ENCODE data around the gene MBNL3.

Gene MBNL3, protein sequence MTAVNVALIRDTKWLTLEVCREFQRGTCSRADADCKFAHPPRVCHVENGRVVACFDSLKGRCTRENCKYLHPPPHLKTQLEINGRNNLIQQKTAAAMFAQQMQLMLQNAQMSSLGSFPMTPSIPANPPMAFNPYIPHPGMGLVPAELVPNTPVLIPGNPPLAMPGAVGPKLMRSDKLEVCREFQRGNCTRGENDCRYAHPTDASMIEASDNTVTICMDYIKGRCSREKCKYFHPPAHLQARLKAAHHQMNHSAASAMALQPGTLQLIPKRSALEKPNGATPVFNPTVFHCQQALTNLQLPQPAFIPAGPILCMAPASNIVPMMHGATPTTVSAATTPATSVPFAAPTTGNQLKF

DNA sequence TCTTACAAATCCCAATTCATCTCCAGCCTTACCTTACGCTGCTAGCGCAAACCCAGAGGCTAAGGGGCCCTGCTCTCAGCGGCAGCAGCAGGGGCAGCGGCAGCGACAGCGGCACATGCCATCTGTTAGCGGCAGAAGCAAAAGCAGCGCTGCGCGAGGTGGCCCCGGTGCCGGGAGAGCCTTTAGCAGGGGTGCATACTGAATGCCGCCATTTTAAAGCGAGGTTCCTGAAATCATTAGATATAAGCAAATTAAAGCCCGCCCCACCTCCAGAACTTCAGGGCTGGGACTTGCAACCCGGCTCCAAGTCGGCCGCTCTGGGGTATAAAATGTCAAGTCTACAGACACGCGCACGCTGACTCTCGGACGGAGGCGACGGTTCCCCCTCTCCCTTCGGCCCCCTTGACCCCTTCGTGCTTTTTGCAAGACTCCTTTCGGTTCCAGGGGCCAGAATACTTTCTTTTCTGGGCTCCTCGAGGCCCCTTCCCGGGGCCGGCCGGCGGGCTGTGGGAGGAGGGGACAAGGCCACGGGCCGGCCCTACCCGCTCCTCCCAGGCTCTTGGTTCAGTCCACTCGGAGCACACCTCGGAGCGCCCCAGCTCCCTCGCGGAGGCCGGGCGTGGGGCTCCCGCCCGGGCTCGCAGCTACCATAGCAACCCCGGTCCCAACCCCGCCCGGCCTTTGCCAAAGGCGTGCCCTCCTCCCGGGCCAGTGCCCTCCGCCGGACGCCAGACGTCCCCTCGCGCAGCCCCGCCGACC lies at the start of gene MBNL3:
Gene MBNL3, minus strand, starts transcription at position 220 of the 759 bp plus-strand sequence. CDS start 49,427 bp downstream, outside the sequence.
- no peaks in the 10 kb centered on the region for H3K36me3 ChIP-seq (ENCODE audit: control insufficient read depth, insufficient read depth, low read length)
- H3K4me1 ChIP-seq (ENCODE audit: control insufficient read depth, insufficient read depth, low read length), result peaks cover 2% of the 10 kb centered on the region
- peak within 1 kb of the TSS; percentile 37 for H3K27ac ChIP-seq (ENCODE audit: low read depth, low read length)
- H3K4me3 ChIP-seq (ENCODE audit: low read length), result peak within 1 kb of the TSS; percentile 68
- H3K27me3 ChIP-seq (ENCODE audit: control insufficient read depth, insufficient read depth, low read length), result no peaks in the 10 kb centered on the region
- H3K9ac ChIP-seq (ENCODE audit: low read length), result peak within 1 kb of the TSS; percentile 36

DNA sequence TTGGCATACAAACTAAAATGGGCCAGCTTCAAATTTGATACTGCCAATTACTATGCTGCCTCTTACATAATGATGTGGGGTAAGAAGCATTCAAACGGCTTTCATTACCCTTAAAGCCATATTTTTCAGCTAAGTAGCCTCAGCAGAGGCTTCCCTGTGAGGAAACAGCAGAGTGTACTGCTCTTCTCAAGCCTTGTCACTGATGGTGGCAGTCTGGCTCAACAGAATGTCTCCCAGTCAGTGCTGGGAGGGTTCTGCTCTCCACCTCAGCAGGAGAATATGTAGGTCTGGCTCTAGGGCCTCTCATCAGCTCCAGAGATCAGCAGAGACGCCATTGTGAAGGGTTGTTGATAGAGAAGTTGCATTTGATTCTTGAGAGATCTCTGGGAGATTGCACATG lies 44.6 kb upstream of the MBNL3 start:
- H3K9ac ChIP-seq (ENCODE audit: low read length), result no peak overlapping the region
- no peaks in the 10 kb centered on the region for H3K27me3 ChIP-seq (ENCODE audit: control insufficient read depth, insufficient read depth, low read length)
- H3K27ac ChIP-seq (ENCODE audit: low read depth, low read length), result no peak overlapping the region
- no peaks in the 10 kb centered on the region for H3K4me1 ChIP-seq (ENCODE audit: control insufficient read depth, insufficient read depth, low read length)
- no peak overlapping the region for H3K4me3 ChIP-seq (ENCODE audit: low read length)
- no peaks in the 10 kb centered on the region for H3K36me3 ChIP-seq (ENCODE audit: control insufficient read depth, insufficient read depth, low read length)

DNA sequence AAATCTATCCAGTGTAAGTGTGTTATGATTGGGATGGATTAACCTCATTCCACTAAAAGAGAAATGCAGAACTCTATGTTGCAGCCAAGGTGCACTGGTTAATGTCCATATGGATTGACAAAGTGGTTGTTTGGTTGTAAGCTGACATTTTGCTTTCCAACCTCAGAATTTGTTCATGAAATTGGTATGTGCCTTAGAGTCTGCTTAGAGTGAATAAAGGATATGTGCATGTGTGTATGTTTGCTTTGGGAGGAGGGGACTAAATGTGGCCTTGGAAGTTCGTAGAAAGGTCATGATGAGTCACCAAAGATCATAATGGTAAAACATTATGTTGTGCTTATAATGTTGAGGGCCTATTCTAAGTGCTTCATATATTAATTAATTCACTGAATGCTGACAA lies 44.1 kb upstream of the MBNL3 start:
- Histone ChIP-seq H3K4me3 (ENCODE audit: low read length) (no peak overlapping the region), H3K36me3 (ENCODE audit: control insufficient read depth, insufficient read depth, low read length) (no peaks in the 10 kb centered on the region), H3K27me3 (ENCODE audit: control insufficient read depth, insufficient read depth, low read length) (no peaks in the 10 kb centered on the region), H3K9ac (ENCODE audit: low read length) (no peak overlapping the region), H3K27ac (ENCODE audit: low read depth, low read length) (no peak overlapping the region), H3K4me1 (ENCODE audit: control insufficient read depth, insufficient read depth, low read length) (no peaks in the 10 kb centered on the region)

DNA sequence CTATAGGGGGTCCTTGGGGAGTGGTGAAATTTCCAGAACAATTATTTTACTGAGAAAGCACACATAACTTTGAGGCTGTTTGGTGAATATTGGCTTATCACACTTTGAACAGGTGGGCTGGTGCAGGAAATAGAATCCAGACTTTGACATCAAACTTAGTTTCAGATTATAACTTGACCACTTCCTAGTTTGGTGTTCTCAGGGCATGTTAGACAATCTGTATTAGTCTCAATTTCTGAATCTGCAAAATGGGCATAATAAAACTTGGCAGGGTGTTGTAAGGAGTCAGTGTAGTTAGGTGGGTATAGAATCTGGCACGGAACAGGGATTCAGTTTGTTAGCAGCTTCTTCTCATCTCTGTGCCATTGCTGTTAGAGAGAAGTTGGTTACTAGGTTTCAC lies 43.3 kb upstream of the MBNL3 start:
- Histone ChIP-seq H3K9ac (ENCODE audit: low read length) (no peak overlapping the region), H3K36me3 (ENCODE audit: control insufficient read depth, insufficient read depth, low read length) (no peaks in the 10 kb centered on the region), H3K27ac (ENCODE audit: low read depth, low read length) (no peak overlapping the region), H3K4me1 (ENCODE audit: control insufficient read depth, insufficient read depth, low read length) (no peaks in the 10 kb centered on the region), H3K4me3 (ENCODE audit: low read length) (no peak overlapping the region), H3K27me3 (ENCODE audit: control insufficient read depth, insufficient read depth, low read length) (no peaks in the 10 kb centered on the region)

DNA sequence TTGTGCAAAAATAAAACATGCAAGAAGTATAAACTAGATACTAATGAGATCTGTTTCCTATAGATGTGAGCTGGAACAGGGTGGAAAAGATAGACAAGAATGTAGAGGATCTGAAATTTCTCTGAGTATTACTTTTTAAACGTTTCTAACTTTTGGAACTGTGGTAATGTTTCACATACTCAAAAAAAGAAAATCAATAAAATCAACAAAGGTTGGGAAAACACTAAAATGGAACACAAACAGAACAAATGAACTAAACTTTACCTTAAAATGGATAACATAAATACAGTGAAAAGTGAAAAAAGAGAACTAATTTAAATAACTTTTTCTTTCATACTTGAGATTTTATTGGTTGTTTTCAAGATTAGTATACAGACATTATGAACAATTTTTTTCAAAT lies 32.0 kb upstream of the MBNL3 start:
- no peak overlapping the region for H3K27ac ChIP-seq (ENCODE audit: low read depth, low read length)
- no peaks in the 10 kb centered on the region for H3K27me3 ChIP-seq (ENCODE audit: control insufficient read depth, insufficient read depth, low read length)
- H3K4me1 ChIP-seq (ENCODE audit: control insufficient read depth, insufficient read depth, low read length), result no peaks in the 10 kb centered on the region
- no peak overlapping the region for H3K9ac ChIP-seq (ENCODE audit: low read length)
- no peak overlapping the region for H3K4me3 ChIP-seq (ENCODE audit: low read length)
- no peaks in the 10 kb centered on the region for H3K36me3 ChIP-seq (ENCODE audit: control insufficient read depth, insufficient read depth, low read length)

DNA sequence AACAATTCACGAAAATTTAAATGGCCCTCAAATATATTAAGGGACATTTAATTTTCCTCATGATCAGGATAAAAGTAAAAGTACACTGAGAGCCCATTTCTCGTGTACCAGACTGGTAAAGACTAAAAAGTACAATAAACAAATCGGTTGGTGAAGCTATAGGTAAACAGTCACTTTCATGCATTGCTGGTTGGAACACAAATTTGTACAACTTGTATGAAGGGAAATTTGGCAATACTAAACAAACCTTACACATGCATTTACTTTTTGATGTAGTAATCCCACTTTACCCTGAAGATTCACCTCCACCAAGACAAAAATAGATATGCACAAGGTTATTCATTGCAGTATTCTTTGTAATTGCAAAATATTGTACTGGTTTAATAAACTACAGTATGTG lies 31.4 kb upstream of the MBNL3 start:
- H3K27me3 ChIP-seq (ENCODE audit: control insufficient read depth, insufficient read depth, low read length), result no peaks in the 10 kb centered on the region
- no peak overlapping the region for H3K4me3 ChIP-seq (ENCODE audit: low read length)
- H3K36me3 ChIP-seq (ENCODE audit: control insufficient read depth, insufficient read depth, low read length), result no peaks in the 10 kb centered on the region
- no peak overlapping the region for H3K9ac ChIP-seq (ENCODE audit: low read length)
- no peak overlapping the region for H3K27ac ChIP-seq (ENCODE audit: low read depth, low read length)
- H3K4me1 ChIP-seq (ENCODE audit: control insufficient read depth, insufficient read depth, low read length), result no peaks in the 10 kb centered on the region

DNA sequence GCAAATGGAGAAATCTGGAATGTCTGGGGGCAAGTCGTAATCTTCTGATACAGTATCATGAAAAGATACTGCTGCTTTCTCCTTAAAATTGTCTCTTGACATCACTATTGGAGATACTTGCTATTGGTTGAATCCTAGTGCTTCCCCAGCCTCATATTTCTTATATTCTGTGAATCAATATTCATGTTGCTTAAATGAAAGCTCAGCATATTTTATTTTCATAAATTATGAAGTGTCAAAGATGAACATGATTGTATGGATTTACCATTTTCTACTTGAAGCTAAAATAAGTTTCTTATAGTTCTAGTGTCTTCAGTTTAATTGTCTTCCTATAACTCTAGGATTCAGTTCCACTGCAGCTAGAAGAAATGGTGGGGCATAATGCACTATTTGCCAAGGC lies 29.6 kb upstream of the MBNL3 start:
- H3K27me3 ChIP-seq (ENCODE audit: control insufficient read depth, insufficient read depth, low read length), result no peaks in the 10 kb centered on the region
- no peak overlapping the region for H3K27ac ChIP-seq (ENCODE audit: low read depth, low read length)
- no peak overlapping the region for H3K4me3 ChIP-seq (ENCODE audit: low read length)
- no peaks in the 10 kb centered on the region for H3K36me3 ChIP-seq (ENCODE audit: control insufficient read depth, insufficient read depth, low read length)
- H3K4me1 ChIP-seq (ENCODE audit: control insufficient read depth, insufficient read depth, low read length), result no peaks in the 10 kb centered on the region
- no peak overlapping the region for H3K9ac ChIP-seq (ENCODE audit: low read length)

DNA sequence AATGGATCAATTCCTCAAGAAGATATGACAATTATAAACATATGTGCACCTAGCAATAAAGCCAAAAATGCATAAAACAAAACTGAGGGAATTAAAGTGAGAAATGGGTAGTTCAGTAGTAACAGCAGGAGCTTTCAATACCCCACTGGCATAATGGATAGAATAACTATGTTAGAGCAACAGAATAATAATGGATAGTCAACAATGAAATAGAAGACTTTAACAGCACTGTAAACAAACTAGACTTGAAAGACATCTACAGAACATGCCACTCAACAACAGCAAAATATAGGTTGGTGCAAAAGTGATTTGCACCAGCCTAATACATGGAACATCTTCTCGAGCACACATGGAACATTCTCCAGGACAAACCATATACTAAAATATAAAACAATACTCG lies 20.0 kb upstream of the MBNL3 start:
- no peaks in the 10 kb centered on the region for H3K27me3 ChIP-seq (ENCODE audit: control insufficient read depth, insufficient read depth, low read length)

DNA sequence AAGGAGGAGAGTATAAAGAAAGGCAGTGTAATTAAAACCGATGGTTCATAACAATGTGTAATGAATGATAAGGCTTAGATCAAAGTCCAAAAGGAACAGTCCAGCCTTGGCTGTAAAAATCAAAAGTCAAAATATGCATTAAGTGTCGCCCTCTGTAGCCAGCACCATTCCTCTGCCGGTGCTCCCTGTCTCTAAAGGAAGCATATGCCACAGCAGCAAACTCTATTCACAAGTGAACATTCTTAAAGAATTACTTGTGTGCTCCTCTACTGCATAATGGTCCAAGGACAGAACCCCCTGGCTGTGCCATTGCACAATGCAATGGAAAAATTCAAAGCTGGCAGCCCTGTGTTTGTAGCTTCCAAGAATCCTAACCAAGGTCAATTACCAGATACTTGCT lies 16.3 kb upstream of the MBNL3 start:
- Histone ChIP-seq H3K27ac (ENCODE audit: low read depth, low read length) (no peak overlapping the region), H3K36me3 (ENCODE audit: control insufficient read depth, insufficient read depth, low read length) (no peaks in the 10 kb centered on the region), H3K4me3 (ENCODE audit: low read length) (no peak overlapping the region), H3K9ac (ENCODE audit: low read length) (no peak overlapping the region), H3K27me3 (ENCODE audit: control insufficient read depth, insufficient read depth, low read length) (no peaks in the 10 kb centered on the region), H3K4me1 (ENCODE audit: control insufficient read depth, insufficient read depth, low read length) (no peaks in the 10 kb centered on the region)

More for the DNA sequence above, 20.0 kb upstream of the MBNL3 start:
- Histone ChIP-seq H3K27ac (ENCODE audit: low read depth, low read length) (no peak overlapping the region), H3K4me1 (ENCODE audit: control insufficient read depth, insufficient read depth, low read length) (no peaks in the 10 kb centered on the region), H3K36me3 (ENCODE audit: control insufficient read depth, insufficient read depth, low read length) (no peaks in the 10 kb centered on the region), H3K4me3 (ENCODE audit: low read length) (no peak overlapping the region), H3K9ac (ENCODE audit: low read length) (no peak overlapping the region)

DNA sequence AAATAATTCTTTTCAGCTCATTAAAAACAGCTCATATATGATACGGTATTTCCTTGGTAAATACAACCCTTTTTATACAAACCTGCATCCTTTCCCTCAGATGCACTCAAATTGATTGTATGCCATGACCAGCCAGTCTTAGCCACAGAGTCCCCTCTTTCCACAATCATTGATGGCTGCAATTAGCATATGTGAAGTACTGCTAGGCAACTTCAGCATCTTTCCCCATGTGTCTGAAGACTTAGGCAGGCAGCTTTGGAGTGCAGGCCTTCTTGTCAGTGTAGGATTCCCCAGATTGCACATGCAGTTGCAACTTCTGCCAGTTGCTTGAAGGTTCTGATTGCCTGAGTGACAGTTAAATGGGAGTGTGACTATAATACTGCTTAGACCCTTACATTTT lies 15.6 kb upstream of the MBNL3 start:
- no peak overlapping the region for H3K4me3 ChIP-seq (ENCODE audit: low read length)
- no peak overlapping the region for H3K9ac ChIP-seq (ENCODE audit: low read length)
- no peak overlapping the region for H3K27ac ChIP-seq (ENCODE audit: low read depth, low read length)
- no peaks in the 10 kb centered on the region for H3K27me3 ChIP-seq (ENCODE audit: control insufficient read depth, insufficient read depth, low read length)
- no peaks in the 10 kb centered on the region for H3K36me3 ChIP-seq (ENCODE audit: control insufficient read depth, insufficient read depth, low read length)
- no peaks in the 10 kb centered on the region for H3K4me1 ChIP-seq (ENCODE audit: control insufficient read depth, insufficient read depth, low read length)

DNA sequence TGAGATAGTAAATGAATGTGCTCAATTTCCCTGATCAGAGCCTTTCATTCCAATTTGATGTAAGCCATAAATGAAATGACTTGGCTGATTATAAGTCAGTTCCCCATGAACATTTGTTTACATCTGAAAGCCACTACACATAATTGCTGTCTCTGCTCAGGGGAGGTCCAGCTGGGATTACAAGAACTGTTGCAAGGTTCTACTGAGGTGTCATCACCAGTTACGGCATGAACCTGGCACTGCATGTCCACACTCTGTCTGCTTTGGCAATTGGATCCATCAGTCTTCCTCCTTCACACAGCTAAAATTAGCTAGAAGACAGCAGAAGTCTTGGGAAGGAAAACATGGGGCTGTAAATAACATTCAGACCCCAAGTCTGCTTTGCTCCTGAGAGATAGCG lies 12.8 kb upstream of the MBNL3 start:
- Histone ChIP-seq H3K27ac (ENCODE audit: low read depth, low read length) (no peak overlapping the region), H3K4me1 (ENCODE audit: control insufficient read depth, insufficient read depth, low read length) (no peaks in the 10 kb centered on the region), H3K4me3 (ENCODE audit: low read length) (no peak overlapping the region), H3K27me3 (ENCODE audit: control insufficient read depth, insufficient read depth, low read length) (no peaks in the 10 kb centered on the region), H3K9ac (ENCODE audit: low read length) (no peak overlapping the region), H3K36me3 (ENCODE audit: control insufficient read depth, insufficient read depth, low read length) (no peaks in the 10 kb centered on the region)

DNA sequence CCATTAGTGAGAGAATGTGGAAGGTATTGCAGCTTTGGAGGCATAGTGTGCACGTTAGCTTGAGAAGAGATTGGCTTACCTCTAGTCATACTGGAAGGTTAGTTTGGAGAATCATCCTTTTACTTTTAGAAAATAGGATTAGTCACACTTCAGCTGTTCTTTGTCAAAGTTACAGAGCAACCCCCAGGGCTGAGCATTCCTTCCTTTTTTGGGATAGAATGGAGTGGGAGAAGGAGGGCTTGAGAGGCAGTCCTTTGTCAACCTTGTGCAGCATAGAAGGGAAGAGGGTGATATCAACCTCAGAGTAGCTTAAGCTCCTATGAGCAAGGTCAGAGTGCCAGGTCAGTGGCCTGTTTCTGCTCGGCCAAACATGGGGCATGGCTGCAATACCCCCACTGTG lies 8.6 kb upstream of the MBNL3 start:
- Histone ChIP-seq H3K4me3 (ENCODE audit: low read length) (no peak overlapping the region), H3K4me1 (ENCODE audit: control insufficient read depth, insufficient read depth, low read length) (no peaks in the 10 kb centered on the region), H3K27me3 (ENCODE audit: control insufficient read depth, insufficient read depth, low read length) (no peaks in the 10 kb centered on the region), H3K27ac (ENCODE audit: low read depth, low read length) (no peak overlapping the region), H3K9ac (ENCODE audit: low read length) (no peak overlapping the region), H3K36me3 (ENCODE audit: control insufficient read depth, insufficient read depth, low read length) (no peaks in the 10 kb centered on the region)

DNA sequence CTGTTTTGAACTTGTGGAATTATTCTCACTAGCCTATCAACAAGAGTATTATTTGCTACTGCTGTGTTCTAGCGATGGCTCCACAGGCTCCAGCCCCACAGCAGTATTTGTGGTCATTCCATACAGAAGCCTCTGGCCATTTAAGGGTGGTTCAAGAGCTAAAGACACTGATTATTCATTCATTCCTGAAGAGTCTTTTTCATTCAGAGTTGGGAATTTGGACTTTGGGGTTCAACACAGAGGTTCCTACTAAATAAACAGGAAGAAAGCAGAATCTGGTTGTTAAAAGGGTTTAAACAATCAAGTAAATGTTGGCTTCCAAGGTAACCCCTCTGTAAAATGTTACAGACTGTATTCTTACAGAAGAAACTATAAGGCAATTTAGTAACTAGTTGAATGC lies 4.3 kb upstream of the MBNL3 start:
- no peaks in the 10 kb centered on the region for H3K27me3 ChIP-seq (ENCODE audit: control insufficient read depth, insufficient read depth, low read length)
- H3K4me1 ChIP-seq (ENCODE audit: control insufficient read depth, insufficient read depth, low read length), result peaks cover 2% of the 10 kb centered on the region
- no peak overlapping the region for H3K4me3 ChIP-seq (ENCODE audit: low read length)
- H3K36me3 ChIP-seq (ENCODE audit: control insufficient read depth, insufficient read depth, low read length), result no peaks in the 10 kb centered on the region
- no peak overlapping the region for H3K27ac ChIP-seq (ENCODE audit: low read depth, low read length)
- H3K9ac ChIP-seq (ENCODE audit: low read length), result no peak overlapping the region
